HCT116 (cell line): ENCODE measurements around the gene RANBP1. TPM values are rescaled to one million over a fixed set of nuclear protein-coding genes. Genes with fewer than 3 reads are reported as not detected.
"Not testable (repeated sequence)": the region's sequence is repeated elsewhere in the genome, so short reads cannot be mapped to it uniquely, and the experiment has no call there.

Experiments
- ATAC-seq: fragments of 200-7000 bp; cut with Tn5 transposase; 2 replicates; pipeline ENCODE4 v1.9.1; 2020; ENCODE audit warnings: mild to moderate bottlenecking, moderate library complexity
- BruUV-seq: library from RNA; stranded (reverse); fragments of 400-500 nt; replicated peaks from 2 replicates; lab custom pipeline; 2021; lab: Mats Ljungman, UMichigan
- CTCF ChIA-PET: fragments of 300-600 bp; sonication (Branson Sonifier 250); formaldehyde crosslinking; loops from one replicate; lab custom pipeline; 2021; ENCODE audit warnings: antibody characterized with exemption; lab: Charles Lee
- POLR2A ChIA-PET: fragments of 300-600, 350-600 bp; sonication (Branson Sonifier 250); formaldehyde crosslinking; loops from one replicate; lab custom pipeline; 2021; ENCODE audit warnings: antibody characterized with exemption; lab: Charles Lee
- RAD21 ChIA-PET, 2 experiments: fragments of 300-600 bp; sonication (Branson Sonifier 250); formaldehyde crosslinking; loops; one replicate each; lab custom pipeline; 2023; ENCODE audit warnings: low total read pairs in 2 of 2; ENCODE audit not compliant: uncharacterized antibody in 2 of 2, unreplicated experiment in 2 of 2, low non-redundant PET in 1 of 2; lab: Charles Lee
- DNase-seq: peaks from one replicate; pipeline ENCODE4 v3.0.0-alpha.2; 2010; ENCODE audit warnings: low read depth, low spot score
- H2AFZ ChIP-seq: fragments of 200-600 bp; shearing (Covaris generic), sonication (generic); 2 replicates; pipeline ENCODE4 v1.6.1; 2017; ENCODE audit warnings: low read depth, mixed run types, mixed read lengths, antibody characterized with exemption, low read length; ENCODE audit not compliant: poor library complexity, severe bottlenecking
- H3K27ac ChIP-seq: 2 replicates; pipeline ENCODE4 v1.5.1; 2012; ENCODE audit warnings: low read depth, low read length
- H3K27me3 ChIP-seq: fragments of 200-600 bp; sonication (generic); 2 replicates; pipeline ENCODE4 v1.6.1; 2016; ENCODE audit warnings: mixed run types, low read length, mixed read lengths; ENCODE audit not compliant: insufficient read depth
- H3K36me3 ChIP-seq, 2 experiments: fragments of 200-500 bp in 1 of 2; fragments of 200-600 bp in 1 of 2; sonication (Bioruptor generic) in 1 of 2; sonication (generic) in 1 of 2; 2 replicates each; pipeline versions ENCODE4 v1.5.1 to v1.6.1; 2014 to 2016; ENCODE audit warnings: low read length in 2 of 2, inconsistent platforms in 1 of 2, mixed read lengths in 1 of 2, mixed run types in 1 of 2; ENCODE audit not compliant: insufficient read depth in 2 of 2, control insufficient read depth in 1 of 2
- H3K4me1 ChIP-seq, 2 experiments: fragments of 200-600 bp in 1 of 2; sonication (generic) in 1 of 2; 2 replicates each; pipeline versions ENCODE4 v1.5.1 to v1.6.1; 2012 to 2017; ENCODE audit warnings: low read length in 2 of 2, inconsistent platforms in 1 of 2, mild to moderate bottlenecking in 1 of 2, mixed read lengths in 1 of 2, mixed run types in 1 of 2, moderate library complexity in 1 of 2; ENCODE audit not compliant: insufficient read depth in 2 of 2, control insufficient read depth in 1 of 2
- H3K4me2 ChIP-seq: fragments of 200-600 bp; sonication (generic); 2 replicates; pipeline ENCODE4 v1.6.1; 2017; ENCODE audit warnings: mixed run types, low read length, mixed read lengths
- H3K4me3 ChIP-seq, 2 experiments: fragments of 200-600 bp in 1 of 2; sonication (generic) in 1 of 2; replicated peaks in 1 of 2; 2 replicates each; pipeline ENCODE4 v1.5.1; 2011 to 2016; ENCODE audit warnings: low read length in 2 of 2, control low read depth in 1 of 2, low read depth in 1 of 2, mild to moderate bottlenecking in 1 of 2, mixed read lengths in 1 of 2, mixed run types in 1 of 2
- H3K79me2 ChIP-seq: fragments of 200-600 bp; sonication (generic); 2 replicates; pipeline ENCODE4 v1.6.1; 2017; ENCODE audit warnings: mild to moderate bottlenecking, mixed run types, low read length, moderate library complexity, mixed read lengths; ENCODE audit not compliant: insufficient read depth
- H3K9ac ChIP-seq: fragments of 200-600 bp; sonication (generic); 2 replicates; pipeline ENCODE4 v1.6.1; 2016; ENCODE audit warnings: low read length, mixed read lengths
- H3K9me2 ChIP-seq: fragments of 200-600 bp; sonication (generic), shearing (Covaris generic); 2 replicates; pipeline ENCODE4 v1.6.1; 2017; ENCODE audit warnings: mixed run types, mild to moderate bottlenecking, moderate library complexity; ENCODE audit not compliant: insufficient read depth
- H3K9me3 ChIP-seq, 2 experiments: fragments of 200-500 bp in 1 of 2; fragments of 200-600 bp in 1 of 2; sonication (Bioruptor generic) in 1 of 2; sonication (generic) in 1 of 2; 2 replicates each; pipeline ENCODE4 v1.6.1; 2014 to 2017; ENCODE audit warnings: low read length in 2 of 2, mixed read lengths in 2 of 2, inconsistent platforms in 1 of 2, low read depth in 1 of 2, mild to moderate bottlenecking in 1 of 2, mixed run types in 1 of 2, moderate library complexity in 1 of 2; ENCODE audit not compliant: control insufficient read depth in 1 of 2, insufficient read depth in 1 of 2
- H4K20me1 ChIP-seq: fragments of 200-600 bp; sonication (generic), shearing (Covaris generic); 2 replicates; pipeline ENCODE4 v1.6.1; 2017; ENCODE audit warnings: mixed run types, mild to moderate bottlenecking, moderate library complexity; ENCODE audit not compliant: insufficient read depth
- CEBPB ChIP-seq: IDR thresholded peaks from 2 replicates; pipeline ENCODE4 v1.6.1; 2012; ENCODE audit warnings: low read depth
- EGR1 ChIP-seq: IDR thresholded peaks from 2 replicates; pipeline ENCODE4 v1.6.1; 2012; ENCODE audit warnings: low read depth
- FOSL1 ChIP-seq: IDR thresholded peaks from 2 replicates; pipeline ENCODE4 v1.6.1; 2012; ENCODE audit warnings: low read depth
- POLR2AphosphoS5 ChIP-seq: IDR thresholded peaks from 2 replicates; pipeline ENCODE4 v1.6.1; 2011; ENCODE audit warnings: mild to moderate bottlenecking, low read depth, low read length, moderate library complexity
- RAD21 ChIP-seq: IDR thresholded peaks from 2 replicates; pipeline ENCODE4 v1.6.1; 2012; ENCODE audit warnings: low read depth, mild to moderate bottlenecking
- REST ChIP-seq: IDR thresholded peaks from 2 replicates; pipeline ENCODE4 v1.6.1; 2012; ENCODE audit warnings: low read depth
- SIN3A ChIP-seq: IDR thresholded peaks from 2 replicates; pipeline ENCODE4 v1.6.1; 2012; ENCODE audit warnings: low read depth
- SP1 ChIP-seq: IDR thresholded peaks from 2 replicates; pipeline ENCODE4 v1.6.1; 2012; ENCODE audit warnings: low read depth
- TCF7L2 ChIP-seq: IDR thresholded peaks from 2 replicates; pipeline ENCODE4 v1.7.0; 2011; ENCODE audit warnings: borderline replicate concordance, inconsistent platforms; ENCODE audit not compliant: insufficient read depth, insufficient read length; ENCODE audit errors: extremely low read depth
- YY1 ChIP-seq: IDR thresholded peaks from 2 replicates; pipeline ENCODE4 v1.6.1; 2011; ENCODE audit warnings: low read length, low read depth, moderate library complexity, mild to moderate bottlenecking; ENCODE audit not compliant: insufficient replicate concordance; ENCODE audit errors: extremely low read depth
- ZFX ChIP-seq: fragments of 450-650 bp; IDR thresholded peaks from 2 replicates; pipeline ENCODE4 v1.6.1; 2017
- intact Hi-C: fragments of 100-400 bp; cut with micrococcal nuclease; formaldehyde crosslinking; loops from 2 replicates; pipeline ENCODE4 v1.10.0; 2022
- total RNA-seq: library from RNA; stranded (reverse); gene quantifications from one replicate; pipeline ENCODE4 v1.2.1, GENCODE V29; 2021; ENCODE audit not compliant: unreplicated experiment
- TF ChIP-seq, protein P1 (sequence below): IDR thresholded peaks from 2 replicates; pipeline ENCODE4 v1.6.1; 2011; ENCODE audit warnings: mild to moderate bottlenecking, low read length, moderate library complexity; ENCODE audit not compliant: insufficient replicate concordance; ENCODE audit errors: extremely low read depth
- TF ChIP-seq, protein P2 (sequence below): IDR thresholded peaks from 2 replicates; pipeline ENCODE4 v1.6.1; 2012

Gene RANBP1
- total RNA-seq, 1 experiment from 2014 or later, result 351 TPM

- H3K4me2 ChIP-seq, BruUV-seq, H3K9ac ChIP-seq, H3K36me3 ChIP-seq, ATAC-seq, H3K79me2 ChIP-seq, H3K4me3 ChIP-seq, H3K27me3 ChIP-seq, H4K20me1 ChIP-seq, H3K4me1 ChIP-seq, RAD21 ChIA-PET, DNase-seq, H3K27ac ChIP-seq, H3K9me2 ChIP-seq, CTCF ChIA-PET, H3K9me3 ChIP-seq, POLR2A ChIA-PET, H2AFZ ChIP-seq: not testable (repeated sequence)
- intact Hi-C loops, result loop anchor here (5.0 kb wide), 1 partner anchor 298 kb away; no protein-coding TSS in a partner anchor
These were observed 43.6 kb downstream of the RANBP1 start for GRCh38 chr22:20159531-20159930.

DNA sequence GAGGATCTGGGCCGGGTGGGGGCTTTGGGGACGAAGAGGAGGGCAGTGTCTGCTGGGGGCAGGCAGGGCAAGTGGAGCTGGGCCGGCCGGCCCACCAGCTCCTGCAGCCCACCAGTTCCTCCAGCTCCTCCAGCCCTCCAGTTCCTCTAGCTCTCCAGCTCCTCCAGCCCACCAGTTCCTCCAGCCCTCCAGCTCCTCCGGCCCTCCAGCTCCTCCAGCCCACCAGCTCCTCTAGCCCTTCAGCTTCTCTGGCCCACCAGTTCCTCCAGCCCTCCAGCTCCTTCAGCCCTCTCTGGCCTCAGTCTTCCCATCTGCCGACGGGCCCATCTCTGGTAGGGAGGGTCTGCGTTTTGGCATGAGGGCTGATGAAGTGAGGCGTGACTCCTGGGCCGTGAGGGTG lies 44.1 kb downstream of the RANBP1 start:
- Histone ChIP-seq H3K9me2 (no peaks in the 10 kb centered on the region), H3K9me3 (no peaks in the 10 kb centered on the region), H3K36me3 (no peaks in the 10 kb centered on the region), H3K4me3 (no peak overlapping the region), H3K27ac (no peak overlapping the region), H4K20me1 (no peaks in the 10 kb centered on the region), H3K79me2 (no peaks in the 10 kb centered on the region), H3K27me3 (no peaks in the 10 kb centered on the region), H3K4me2 (no peak overlapping the region), H2AFZ (no peak overlapping the region), H3K9ac (no peak overlapping the region), H3K4me1 (no peaks in the 10 kb centered on the region)
- intact Hi-C loops, result no loop called here
- ChIA-PET POLR2A (no interaction called here), CTCF (no interaction called here), RAD21 (no interaction called here)
- no peak for DNase-seq
- BruUV-seq, result no TSS peak
- ATAC-seq, result no peak
- TF ChIP-seq REST, result no peak
- no peak for TF ChIP-seq CEBPB
- TF ChIP-seq SP1, result no peak
- no peak for TF ChIP-seq YY1
- TF ChIP-seq RAD21, result no peak
- TF ChIP-seq ZFX, result no peak
- no peak for TF ChIP-seq SIN3A
- TF ChIP-seq FOSL1, result no peak
- TF ChIP-seq EGR1, result no peak
- TF ChIP-seq, protein P1, sequence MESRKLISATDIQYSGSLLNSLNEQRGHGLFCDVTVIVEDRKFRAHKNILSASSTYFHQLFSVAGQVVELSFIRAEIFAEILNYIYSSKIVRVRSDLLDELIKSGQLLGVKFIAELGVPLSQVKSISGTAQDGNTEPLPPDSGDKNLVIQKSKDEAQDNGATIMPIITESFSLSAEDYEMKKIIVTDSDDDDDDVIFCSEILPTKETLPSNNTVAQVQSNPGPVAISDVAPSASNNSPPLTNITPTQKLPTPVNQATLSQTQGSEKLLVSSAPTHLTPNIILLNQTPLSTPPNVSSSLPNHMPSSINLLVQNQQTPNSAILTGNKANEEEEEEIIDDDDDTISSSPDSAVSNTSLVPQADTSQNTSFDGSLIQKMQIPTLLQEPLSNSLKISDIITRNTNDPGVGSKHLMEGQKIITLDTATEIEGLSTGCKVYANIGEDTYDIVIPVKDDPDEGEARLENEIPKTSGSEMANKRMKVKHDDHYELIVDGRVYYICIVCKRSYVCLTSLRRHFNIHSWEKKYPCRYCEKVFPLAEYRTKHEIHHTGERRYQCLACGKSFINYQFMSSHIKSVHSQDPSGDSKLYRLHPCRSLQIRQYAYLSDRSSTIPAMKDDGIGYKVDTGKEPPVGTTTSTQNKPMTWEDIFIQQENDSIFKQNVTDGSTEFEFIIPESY, result no peak
- TF ChIP-seq, protein P2, sequence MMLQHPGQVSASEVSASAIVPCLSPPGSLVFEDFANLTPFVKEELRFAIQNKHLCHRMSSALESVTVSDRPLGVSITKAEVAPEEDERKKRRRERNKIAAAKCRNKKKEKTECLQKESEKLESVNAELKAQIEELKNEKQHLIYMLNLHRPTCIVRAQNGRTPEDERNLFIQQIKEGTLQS, result no peak
- TF ChIP-seq POLR2AphosphoS5, result no peak
- TF ChIP-seq TCF7L2, result no peak
